Neural progenitor cell (in vitro differentiated cells): ENCODE results near the gene DNM2.

Source experiments
- CTCF ChIP-seq: fragments of 200-600 bp; sonication (generic); IDR thresholded peaks from 2 replicates; pipeline ENCODE4 v1.5.1; 2017; ENCODE audit warnings: antibody characterized with exemption, mild to moderate bottlenecking
- EZH2 ChIP-seq: fragments of 200-600 bp; sonication (generic); IDR thresholded peaks from 2 replicates; pipeline ENCODE4 v1.6.1; 2017; ENCODE audit warnings: antibody characterized with exemption, mild to moderate bottlenecking, moderate library complexity
- EZH2phosphoT487 ChIP-seq: fragments of 200-600 bp; sonication (generic); IDR thresholded peaks from 2 replicates; pipeline ENCODE4 v1.6.1; 2017; ENCODE audit warnings: antibody characterized with exemption

GRCh38 chr19:10862561-10863106, 144.8 kb downstream of the DNM2 start:
- TF ChIP-seq CTCF (no peak), EZH2 (no peak), EZH2phosphoT487 (no peak)
